GM12878 (cell line): ENCODE data around the gene ZNF121. TPM values are rescaled to one million over a fixed set of nuclear protein-coding genes. Genes with fewer than 3 reads are reported as not detected.
"Not testable (repeated sequence)": the region's sequence is repeated elsewhere in the genome, so short reads cannot be mapped to it uniquely, and the experiment has no call there.

Source experiments
- ATAC-seq: fragments of 200-7000 bp; cut with Tn5 transposase; 3 replicates; pipeline ENCODE4 v1.9.1; 2020; ENCODE audit warnings: mild to moderate bottlenecking, moderate library complexity
- BruUV-seq: library from RNA; stranded (reverse); fragments of 400-500 nt; replicated peaks from 2 replicates; lab custom pipeline; 2021; lab: Mats Ljungman, UMichigan
- CTCF ChIA-PET: fragments of 300-600 bp; sonication (Branson Sonifier 250); formaldehyde crosslinking; extraction: SDS; loops from one replicate; lab custom pipeline; 2021; ENCODE audit warnings: inconsistent platforms; lab: Yijun Ruan, JAX
- POLR2A ChIA-PET: fragments of 350-600 bp; formaldehyde crosslinking; extraction: SDS; loops from one replicate; lab custom pipeline; 2021; ENCODE audit warnings: inconsistent platforms; lab: Charles Lee
- RAD21 ChIA-PET: fragments of 300-600 bp; sonication (Branson Sonifier 250); formaldehyde crosslinking; loops from one replicate; lab custom pipeline; 2023; ENCODE audit warnings: antibody characterized with exemption; ENCODE audit not compliant: unreplicated experiment; lab: Charles Lee
- SMC1A ChIA-PET: fragments of 300-600 bp; sonication (Branson Sonifier 250); formaldehyde crosslinking; loops from one replicate; lab custom pipeline; 2023; ENCODE audit not compliant: unreplicated experiment, uncharacterized antibody; lab: Charles Lee
- DNase-seq: peaks from one replicate; pipeline ENCODE4 v3.0.0-alpha.2; 2011; ENCODE audit warnings: low read depth, low spot score
- FAIRE-seq: peaks from 3 replicates; lab custom pipeline; 2011; peaks lifted over from hg19 to GRCh38; lab: Jason Lieb, UNC
- H2AFZ ChIP-seq: 2 replicates; pipeline ENCODE4 v1.6.0; 2011; ENCODE audit warnings: low read depth, low read length, control low read depth; ENCODE audit not compliant: control insufficient read depth
- H3K27ac ChIP-seq: 2 replicates; pipeline ENCODE4 v1.5.1; 2011; ENCODE audit warnings: control low read depth; ENCODE audit not compliant: control insufficient read depth, insufficient read depth
- H3K27me3 ChIP-seq, 2 experiments: replicated peaks in 1 of 2; 2 replicates each; pipeline versions ENCODE4 v1.6.0 to v1.6.1; 2011; ENCODE audit warnings: low read length in 1 of 2; ENCODE audit not compliant: control insufficient read depth in 2 of 2, insufficient read depth in 2 of 2
- H3K36me3 ChIP-seq, 2 experiments: 2 replicates each; pipeline ENCODE4 v1.5.1; 2011; ENCODE audit warnings: low read length in 1 of 2; ENCODE audit not compliant: control insufficient read depth in 2 of 2, insufficient read depth in 2 of 2
- H3K4me1 ChIP-seq: 2 replicates; pipeline ENCODE4 v1.6.1; 2011; ENCODE audit warnings: mild to moderate bottlenecking, low read length, moderate library complexity, mixed read lengths; ENCODE audit not compliant: control insufficient read depth, insufficient read depth
- H3K4me2 ChIP-seq: 2 replicates; pipeline ENCODE4 v1.6.0; 2011; ENCODE audit warnings: control low read depth; ENCODE audit not compliant: control insufficient read depth, insufficient read depth
- H3K4me3 ChIP-seq: fragments of 200-600 bp; sonication (generic); 2 replicates; pipeline ENCODE4 v1.5.1; 2016
- H3K79me2 ChIP-seq: 2 replicates; pipeline ENCODE4 v1.6.0; 2011; ENCODE audit warnings: low read length; ENCODE audit not compliant: control insufficient read depth, insufficient read depth
- H3K9ac ChIP-seq: 2 replicates; pipeline ENCODE4 v1.8.0; 2011; ENCODE audit warnings: low read length, control low read depth, mixed read lengths; ENCODE audit not compliant: control insufficient read depth, insufficient read depth
- H3K9me3 ChIP-seq: replicated peaks from 3 replicates; pipeline ENCODE4 v1.5.1; 2011; ENCODE audit warnings: mild to moderate bottlenecking, low read length; ENCODE audit not compliant: control insufficient read depth, insufficient read depth
- H4K20me1 ChIP-seq: 2 replicates; pipeline ENCODE4 v1.6.0; 2011; ENCODE audit not compliant: control insufficient read depth, insufficient read depth
- BCLAF1 ChIP-seq: fragments of 450-650 bp; IDR thresholded peaks from 2 replicates; pipeline ENCODE4 v1.6.1; 2017; ENCODE audit warnings: antibody characterized with exemption, mild to moderate bottlenecking, moderate library complexity
- E4F1 ChIP-seq: fragments of 450-650 bp; IDR thresholded peaks from 2 replicates; pipeline ENCODE4 v1.6.1; 2018; ENCODE audit warnings: borderline replicate concordance, mild to moderate bottlenecking; ENCODE audit not compliant: partially characterized antibody
- LARP7 ChIP-seq: fragments of 450-650 bp; IDR thresholded peaks from 2 replicates; pipeline ENCODE4 v1.6.1; 2017; ENCODE audit warnings: mild to moderate bottlenecking
- PKNOX1 ChIP-seq: fragments of 450-650 bp; IDR thresholded peaks from 2 replicates; pipeline ENCODE4 v1.6.1; 2016; ENCODE audit warnings: mild to moderate bottlenecking
- SRF ChIP-seq, 2 experiments: IDR thresholded peaks; 2 replicates each; pipeline ENCODE4 v1.6.1; 2011; ENCODE audit warnings: low read depth in 2 of 2, low read length in 2 of 2, mild to moderate bottlenecking in 1 of 2, moderate library complexity in 1 of 2
- TAF1 ChIP-seq: IDR thresholded peaks from 2 replicates; pipeline ENCODE4 v1.6.1; 2011; ENCODE audit warnings: mild to moderate bottlenecking, low read depth, low read length, borderline replicate concordance
- TCF3 ChIP-seq: IDR thresholded peaks from 2 replicates; pipeline ENCODE4 v1.6.1; 2012; ENCODE audit warnings: low read depth, mild to moderate bottlenecking, low read length, borderline replicate concordance; ENCODE audit not compliant: insufficient read depth
- WGBS: methylation state at CpG from one replicate; pipeline ENCODE4 v1.1.6; 2016; ENCODE audit warnings: low lambda C conversion rate; ENCODE audit not compliant: insufficient replicate concordance, insufficient coverage; ENCODE audit errors: missing lambda C conversion rate; 5-methylcytosine and 5-hydroxymethylcytosine counted together
- in situ Hi-C: fragments of 300-500 bp; cut with MboI; formaldehyde crosslinking; loops from 9 replicates; pipeline ENCODE4 v1.14.3; 2018; ENCODE audit warnings: mixed read lengths
- intact Hi-C: fragments of 100-400 bp; cut with micrococcal nuclease; formaldehyde crosslinking; loops from one replicate; pipeline ENCODE4 v1.14.2; 2022; ENCODE audit not compliant: unreplicated experiment
- polyA plus RNA-seq, 11 experiments: library from polyadenylated mRNA; depleted of rRNA in 4 of 11; unstranded in 6 of 11; stranded (reverse) in 5 of 11; fragments of >200 nt; fragmentation: Nextera tagmentation in 4 of 11; fragmentation: Illumina TruSeq in 1 of 11; extraction: Ambion mirVana in 4 of 11; extraction: Trizol in 1 of 11; gene quantifications; 1 replicate in 1 of 11; 2 replicates in 10 of 11; pipeline versions ENCODE4 v1.2.1 to v1.2.3, GENCODE V29; 2011 to 2016; ENCODE audit warnings: inconsistent platforms in 2 of 11, missing spikeins in 2 of 11, low read depth in 1 of 11
- total RNA-seq, 4 experiments: library from RNA; depleted of rRNA in 3 of 4; stranded (reverse); fragments of >200 nt in 3 of 4; fragmentation: Illumina TruSeq in 1 of 4; extraction: Trizol in 1 of 4; gene quantifications; 2 replicates each; pipeline versions ENCODE4 v1.2.1 to v1.2.3, GENCODE V29; 2013 to 2021

Gene ZNF121
- total and polyA plus RNA-seq, 10 of the 15 experiments (the other 5 are each of a cell fraction or from before 2014, with no cell fraction given): 4.8 to 75.0 (median 17.7) TPM

GRCh38 chr19:9539201-9539600, 45.1 kb downstream of the ZNF121 start:
- BruUV-seq, FAIRE-seq, POLR2A ChIA-PET, intact Hi-C loops, H3K27me3 ChIP-seq, H3K79me2 ChIP-seq, H3K4me1 ChIP-seq, CTCF ChIA-PET, H4K20me1 ChIP-seq, ATAC-seq, H3K9ac ChIP-seq, SMC1A ChIA-PET, RAD21 ChIA-PET, in situ Hi-C loops, H3K36me3 ChIP-seq, DNase-seq, H3K9me3 ChIP-seq: not testable (repeated sequence)
- Histone ChIP-seq H2AFZ (peak overlapping the region; percentile 90; the same call in 1 of the 2 replicates), H3K4me2 (0 out of 2 replicates have a peak overlapping the region, but pooled peaks have one; percentile 69), H3K4me3 (peak overlapping the region; percentile 90; the same call in 1 of the 2 replicates), H3K27ac (peak overlapping the region; percentile 87)
- 94% methylated on average over 6 of the region's 6 CpGs for WGBS

- 1% methylated on average over 46 of the region's 49 CpGs for WGBS
- TF ChIP-seq PKNOX1 (no peak), SRF (IDR thresholded peaks at IDR 0.05; ENCODE audit: low read depth in 2 of 2, low read length in 2 of 2) (peak in 1 of 2 experiments; percentile 86; a peak in 2 of 4 replicates), LARP7 (no peak), E4F1 (no peak), TAF1 (peak; percentile 69; the same call in 1 of the 2 replicates), BCLAF1 (no peak), TCF3 (peak; percentile 14; the same call in 1 of the 2 replicates)
Measured at GRCh38 chr19:9538183-9539058, 45.9 kb downstream of the ZNF121 start, which contains the start of gene ZNF426. Gene ZNF426, minus strand, starts transcription at chr19:9538645. Its CDS starts 2,413 bp downstream, at chr19:9536232.

More at GRCh38 chr19:9538183-9539058, 45.9 kb downstream of the ZNF121 start, which contains the start of gene ZNF426:
- Histone ChIP-seq H3K79me2 (peaks cover 6% of the 10 kb centered on the region), H3K27me3 (no peaks in the 10 kb centered on the region), H3K4me1 (no peaks in the 10 kb centered on the region; the same call in 1 of the 2 replicates), H3K4me3 (peak within 1 kb of the TSS; percentile 90), H3K27ac (peak within 1 kb of the TSS; percentile 87), H4K20me1 (no peaks in the 10 kb centered on the region), H3K4me2 (peak within 1 kb of the TSS; percentile 69), H2AFZ (peak within 1 kb of the TSS; percentile 90), H3K36me3 (peaks cover 4 to 5% of the 10 kb centered on the region in 2 experiments; a peak in 3 of 4 replicates), H3K9ac (peak within 1 kb of the TSS; percentile 96), H3K9me3 (peaks cover 8% of the 10 kb centered on the region)
- TSS peak; percentile 90 for BruUV-seq
- RAD21 ChIA-PET: no interaction called here
- FAIRE-seq: no peak
- peak; percentile 96 for ATAC-seq
- POLR2A ChIA-PET: no interaction called here
- in situ Hi-C loops (no loop called here), intact Hi-C loops (no loop called here)
- CTCF ChIA-PET: no interaction called here
- SMC1A ChIA-PET: interaction anchor here (0.9 kb wide), 1 partner anchor 44 kb away, joined by 3 read pairs; no protein-coding TSS in a partner anchor
- peak; percentile 39 for DNase-seq
